Hepatic stellate cell (primary cell): ENCODE results near the gene GOPC.
"Not testable (repeated sequence)": the region's sequence is repeated elsewhere in the genome, so short reads cannot be mapped to it uniquely, and the experiment has no call there.

Experiments
- DNase-seq: peaks from one replicate; pipeline ENCODE4 v3.0.0; 2011; ENCODE audit warnings: low spot score

Gene GOPC

DNA sequence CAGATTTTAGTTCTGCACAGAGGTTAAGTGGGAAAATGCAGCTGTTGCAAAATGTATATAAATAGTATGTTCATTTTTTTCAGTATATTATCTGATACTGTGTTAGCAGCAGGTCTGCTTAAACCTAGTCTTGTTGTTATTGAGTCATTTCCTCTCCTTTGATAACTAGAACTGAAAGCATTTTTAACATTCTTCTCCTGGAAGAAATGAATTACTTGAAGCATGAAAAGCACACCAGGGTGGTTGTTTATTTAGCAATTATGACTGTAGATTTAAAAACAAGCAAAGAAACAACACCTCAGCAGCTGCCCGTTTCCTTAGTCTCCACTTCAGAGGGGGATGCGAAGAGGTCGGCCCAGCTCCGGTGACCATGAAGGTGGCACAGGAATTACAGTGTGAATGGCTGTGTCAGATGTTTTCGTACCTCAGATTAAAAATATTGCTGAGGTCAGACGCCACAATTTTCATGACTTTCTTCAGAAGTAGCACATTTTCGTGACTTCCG is 53.5 kb downstream of the GOPC start:
- DNase-seq = peak; percentile 32

DNA sequence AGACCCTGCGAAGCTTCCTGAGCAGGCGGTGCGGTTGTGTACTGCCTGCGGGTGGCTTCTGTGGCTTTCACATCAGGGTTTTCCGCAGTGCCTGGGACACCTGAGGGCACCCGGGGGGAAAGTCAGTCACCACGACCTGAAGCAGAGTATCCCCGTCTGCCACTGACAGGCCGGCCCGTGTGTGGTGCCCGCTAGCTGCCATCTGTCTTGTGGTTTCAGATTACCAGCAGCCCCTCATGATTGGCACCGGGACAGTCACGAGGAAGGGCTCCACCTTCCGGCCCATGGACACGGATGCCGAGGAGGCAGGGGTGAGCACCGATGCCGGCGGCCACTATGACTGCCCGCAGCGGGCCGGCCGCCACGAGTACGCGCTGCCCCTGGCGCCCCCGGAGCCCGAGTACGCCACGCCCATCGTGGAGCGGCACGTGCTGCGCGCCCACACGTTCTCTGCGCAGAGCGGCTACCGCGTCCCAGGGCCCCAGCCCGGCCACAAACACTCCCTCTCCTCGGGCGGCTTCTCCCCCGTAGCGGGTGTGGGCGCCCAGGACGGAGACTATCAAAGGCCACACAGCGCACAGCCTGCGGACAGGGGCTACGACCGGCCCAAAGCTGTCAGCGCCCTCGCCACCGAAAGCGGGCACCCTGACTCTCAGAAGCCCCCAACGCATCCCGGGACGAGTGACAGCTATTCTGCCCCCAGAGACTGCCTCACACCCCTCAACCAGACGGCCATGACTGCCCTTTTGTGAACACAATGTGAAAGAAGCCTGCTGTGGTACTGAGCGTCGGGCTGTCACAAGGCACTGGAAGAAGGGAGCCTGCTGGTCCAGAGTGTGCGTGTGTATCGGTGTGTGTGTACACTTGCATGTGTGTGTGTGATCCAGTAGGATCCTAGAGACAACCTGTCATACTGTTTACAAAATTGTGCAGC is 54.4 kb downstream of the GOPC start:
- DNase-seq = no peak

DNA sequence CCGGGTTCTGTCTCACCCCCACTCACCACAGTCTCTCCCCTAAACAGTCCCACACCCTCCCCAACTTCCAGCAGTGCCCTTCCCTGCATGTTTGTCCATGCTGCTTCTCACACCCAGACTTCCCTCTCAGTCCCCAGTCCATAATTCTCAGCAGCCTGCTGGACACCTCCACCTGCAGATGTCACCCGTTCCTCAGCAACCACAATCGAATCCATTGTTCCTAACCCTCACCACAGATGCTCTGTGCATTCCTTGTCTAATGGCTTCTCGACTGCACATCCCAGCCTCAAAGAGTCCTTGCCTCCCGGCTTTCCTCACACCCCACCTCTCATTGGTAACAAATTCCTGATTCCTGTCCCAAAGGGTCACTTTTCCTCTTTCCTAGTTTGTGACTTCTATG is 55.6 kb downstream of the GOPC start:
- DNase-seq = no peak

DNA sequence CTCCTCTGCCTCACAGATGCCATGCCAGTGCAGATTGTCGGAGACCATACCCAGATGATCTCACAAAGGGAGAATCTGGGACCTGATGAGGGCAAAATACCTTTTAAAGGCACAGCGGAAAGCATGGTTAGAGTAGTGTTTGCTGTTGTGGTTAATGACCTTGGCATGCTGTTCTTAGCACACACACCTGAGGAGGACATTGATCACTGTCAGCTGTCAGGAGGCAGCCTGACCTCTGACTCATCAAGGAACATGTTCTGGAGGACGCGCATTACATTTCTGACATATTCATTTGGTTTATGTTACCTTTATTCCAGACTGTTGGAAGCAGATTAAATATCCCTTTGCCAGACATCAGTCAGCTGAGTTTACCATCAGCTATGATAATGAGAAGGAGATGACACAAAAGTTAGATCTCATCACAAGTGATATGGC is 57.1 kb downstream of the GOPC start:
- DNase-seq = no peak

DNA sequence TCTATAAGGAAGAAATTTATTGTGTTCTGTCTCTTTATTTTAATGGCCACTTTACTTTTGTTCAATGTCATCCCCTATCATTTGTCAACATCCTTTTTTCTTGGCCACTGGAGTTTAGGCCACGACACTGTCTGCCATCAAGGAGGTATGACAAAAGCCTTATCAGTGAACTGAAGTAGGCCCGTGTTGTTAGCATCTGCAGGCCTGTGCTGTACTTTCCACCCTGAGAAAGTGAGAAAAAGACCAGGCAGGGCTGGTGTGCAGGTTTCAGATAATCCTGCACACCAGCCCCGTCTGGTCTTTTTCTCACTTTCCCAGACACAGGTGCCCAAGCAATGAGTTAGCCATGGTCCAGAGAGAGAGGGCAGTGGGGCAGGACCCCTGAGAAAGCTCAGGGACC is 57.6 kb downstream of the GOPC start:
- no peak for DNase-seq

DNA sequence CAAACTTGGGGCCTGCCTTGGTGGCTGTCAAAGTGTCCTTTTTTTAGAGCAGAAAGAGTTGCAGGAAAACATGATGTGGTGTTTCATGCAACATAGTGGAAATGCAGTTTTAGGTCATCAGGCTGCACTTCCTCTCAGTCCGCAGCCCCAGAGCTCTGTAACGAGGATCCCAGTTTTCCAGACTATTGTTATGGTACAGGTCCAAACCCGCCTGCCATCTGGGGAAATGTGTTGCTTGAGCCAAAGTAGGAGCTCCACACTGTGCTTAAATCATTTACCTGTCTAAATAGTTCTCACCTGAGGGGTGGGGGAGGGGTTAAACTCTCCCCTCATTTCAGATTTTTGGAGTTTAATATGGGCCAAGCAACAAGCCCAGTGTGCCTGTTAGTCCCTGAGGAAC is 59.8 kb downstream of the GOPC start:
- DNase-seq = no peak

DNA sequence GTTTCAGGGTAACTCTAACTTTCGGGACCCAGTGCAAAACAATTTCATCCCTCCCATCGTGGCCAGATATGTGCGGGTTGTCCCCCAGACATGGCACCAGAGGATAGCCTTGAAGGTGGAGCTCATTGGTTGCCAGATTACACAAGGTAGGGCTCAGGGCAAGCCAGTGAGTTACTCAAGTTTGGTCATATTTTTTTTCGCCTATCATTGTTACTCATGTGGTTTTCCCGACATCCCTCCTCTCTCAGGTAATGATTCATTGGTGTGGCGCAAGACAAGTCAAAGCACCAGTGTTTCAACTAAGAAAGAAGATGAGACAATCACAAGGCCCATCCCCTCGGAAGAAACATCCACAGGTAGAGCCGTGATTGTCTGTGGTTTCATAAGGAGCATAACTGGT is 61.6 kb downstream of the GOPC start:
- DNase-seq = no peak

DNA sequence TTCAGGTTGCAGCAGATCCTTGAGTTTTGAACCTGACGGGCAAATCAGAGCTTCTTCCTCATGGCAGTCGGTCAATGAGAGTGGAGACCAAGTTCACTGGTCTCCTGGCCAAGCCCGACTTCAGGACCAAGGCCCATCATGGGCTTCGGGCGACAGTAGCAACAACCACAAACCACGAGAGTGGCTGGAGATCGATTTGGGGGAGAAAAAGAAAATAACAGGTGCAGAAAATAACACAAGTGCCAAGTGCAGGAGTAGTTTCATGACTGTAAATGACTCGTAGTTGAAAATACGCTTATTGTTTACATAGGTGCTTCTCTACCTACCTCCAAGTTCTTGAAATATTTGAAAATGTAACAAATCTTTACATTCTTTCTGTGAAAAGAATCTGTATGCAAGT is 63.7 kb downstream of the GOPC start:
- DNase-seq = no peak

DNA sequence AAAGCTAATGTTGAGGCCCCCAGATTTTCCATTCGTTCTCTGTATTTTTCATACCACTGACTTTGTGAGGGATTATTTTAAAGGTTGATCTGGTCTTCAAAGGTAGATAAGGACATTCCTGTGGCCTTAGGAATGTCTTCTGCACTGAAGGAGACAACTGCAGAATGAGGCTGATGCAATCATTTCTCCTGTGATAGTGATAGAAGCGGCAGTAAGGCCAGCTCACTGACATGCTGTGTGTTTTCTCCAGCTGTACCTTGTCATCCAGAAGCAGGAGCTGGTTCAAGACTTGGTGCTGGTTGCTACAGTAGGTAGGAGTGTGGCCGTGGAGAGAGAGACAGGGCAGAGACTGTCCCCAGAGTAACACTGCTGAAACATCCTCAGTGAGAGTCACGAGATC is 66.0 kb downstream of the GOPC start:
- no peak for DNase-seq

DNA sequence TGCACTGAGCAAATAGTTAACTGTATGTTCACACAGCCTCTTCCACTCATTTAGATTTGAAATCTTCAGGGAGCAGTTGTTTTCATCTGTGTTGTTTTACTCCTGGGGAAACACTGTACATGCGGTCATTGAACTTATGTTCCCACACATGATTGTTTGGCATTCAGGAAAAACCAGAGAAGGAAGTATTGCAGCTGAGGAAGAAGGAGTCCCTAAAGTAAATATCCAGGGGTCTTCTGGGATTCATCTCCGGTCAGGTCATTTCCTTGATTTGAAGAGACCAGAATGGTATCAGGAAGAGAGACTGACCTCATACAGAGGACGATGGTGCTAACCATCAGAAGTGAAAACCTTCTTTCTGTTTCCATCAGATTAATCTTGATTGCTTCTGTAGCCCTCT is 67.3 kb downstream of the GOPC start:
- DNase-seq = no peak

DNA sequence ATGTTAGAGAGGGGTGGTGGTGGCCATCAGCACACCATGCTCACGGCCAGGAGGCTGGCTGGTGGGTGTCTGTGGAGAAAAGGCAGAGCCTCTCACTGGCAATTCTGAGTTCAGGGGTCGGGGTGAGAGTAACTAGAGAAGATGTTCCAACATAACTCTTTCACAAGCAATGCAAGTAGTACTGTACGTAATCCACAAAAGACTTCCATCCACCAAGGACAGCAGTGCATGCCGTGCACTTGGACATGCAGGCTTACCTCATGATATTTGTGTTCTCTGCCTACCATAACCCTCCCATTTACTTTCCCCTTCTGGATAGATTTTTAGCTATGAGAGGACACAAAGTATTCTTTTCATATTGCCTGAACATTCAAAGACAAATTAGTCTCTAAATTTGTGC is 68.5 kb downstream of the GOPC start:
- DNase-seq = no peak

DNA sequence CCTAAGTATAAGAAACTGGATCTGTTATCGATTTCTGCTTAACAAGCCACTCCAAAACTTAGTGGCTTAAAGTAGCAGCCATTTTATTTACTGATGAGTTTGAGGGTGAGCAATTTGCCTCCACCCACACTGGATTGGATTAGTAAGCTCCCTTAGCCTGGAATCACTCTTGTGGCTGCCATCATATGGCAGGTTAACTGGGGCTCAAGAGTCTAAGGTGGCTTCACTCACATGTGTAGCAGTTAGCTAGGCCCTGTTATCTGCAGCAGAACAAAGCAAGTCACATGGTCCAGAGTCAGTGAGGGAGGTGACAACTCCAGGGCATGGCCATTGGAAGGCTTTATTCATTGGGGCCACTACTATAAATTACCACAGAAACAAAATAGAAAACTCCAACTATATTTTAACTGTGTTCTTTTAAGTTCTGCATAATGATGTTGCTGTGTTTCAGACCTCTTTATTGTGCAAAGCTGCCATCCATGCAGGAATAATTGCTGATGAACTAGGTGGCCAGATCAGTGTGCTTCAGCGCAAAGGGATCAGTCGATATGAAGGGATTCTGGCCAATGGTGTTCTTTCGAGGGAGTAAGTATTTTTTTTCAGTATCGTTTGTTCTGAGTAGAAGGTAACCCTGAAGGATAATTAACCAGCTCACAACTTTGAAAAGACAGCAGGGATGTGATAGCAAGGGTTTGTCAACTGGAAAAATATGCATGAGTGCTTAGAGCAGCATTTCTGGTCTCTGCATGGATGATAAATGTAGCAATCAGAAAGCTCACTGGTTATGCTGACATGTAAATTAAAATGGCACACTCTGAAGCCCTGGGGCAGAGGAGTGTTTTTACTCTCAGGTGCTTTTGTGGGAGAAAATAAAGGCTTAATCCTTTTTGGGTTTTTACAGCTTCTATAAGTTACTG is 70.2 kb downstream of the GOPC start:
- no peak for DNase-seq

DNA sequence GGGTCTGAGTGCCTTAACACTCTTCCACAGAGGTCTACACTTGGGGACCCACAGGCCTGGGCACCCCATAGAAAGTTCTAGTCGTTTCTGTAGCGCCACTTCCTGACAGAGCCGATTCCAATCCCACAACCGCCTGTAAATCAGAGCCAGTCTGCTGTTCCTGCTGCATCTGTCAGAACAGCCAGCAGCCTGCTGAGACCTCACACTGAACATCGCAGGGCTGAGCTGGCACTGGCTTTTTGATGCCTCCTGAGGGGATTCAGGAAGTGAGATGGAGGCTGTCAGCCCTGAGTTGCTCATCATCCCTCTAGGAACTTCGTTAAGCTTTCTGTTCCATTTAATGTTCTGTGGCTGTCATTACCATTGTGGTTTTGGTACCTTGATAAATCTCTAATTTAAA is 71.0 kb downstream of the GOPC start:
- DNase-seq = no peak

DNA sequence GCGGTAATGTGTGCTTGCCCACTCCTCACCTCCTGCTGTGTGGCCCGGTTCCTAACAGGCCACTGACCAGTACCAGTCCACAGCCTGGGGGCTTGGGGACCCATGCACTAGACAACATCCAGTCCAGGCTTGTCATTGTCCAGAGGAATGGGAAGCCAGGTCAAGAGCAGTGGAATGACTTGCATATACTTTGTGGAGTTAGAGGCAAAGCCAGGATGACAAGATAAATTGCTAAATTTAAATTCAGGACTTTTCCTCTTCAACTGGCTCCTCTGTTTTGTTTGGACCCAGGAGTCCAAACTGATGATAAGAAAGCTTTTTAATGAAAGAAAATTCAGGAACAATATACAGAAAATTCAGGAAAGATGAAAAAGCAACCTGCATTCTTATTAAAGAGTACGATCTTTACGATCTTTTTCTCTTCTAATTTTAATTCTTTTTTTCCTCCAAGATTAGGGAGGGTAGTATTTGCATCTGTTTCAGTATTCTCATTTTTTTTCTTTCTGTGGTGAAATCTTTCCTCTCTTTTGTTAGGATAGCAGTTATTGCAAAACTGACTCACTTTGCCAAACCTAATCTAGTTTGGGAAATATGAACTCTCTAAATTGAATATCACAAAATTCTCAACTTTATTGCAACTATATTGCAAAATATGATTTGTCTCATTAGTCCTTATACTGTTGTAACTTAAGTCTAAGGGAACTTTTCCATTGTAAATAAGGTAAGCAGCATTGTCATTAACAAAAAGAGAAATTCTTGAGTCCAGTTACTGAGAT is 71.7 kb downstream of the GOPC start:
- DNase-seq = no peak

DNA sequence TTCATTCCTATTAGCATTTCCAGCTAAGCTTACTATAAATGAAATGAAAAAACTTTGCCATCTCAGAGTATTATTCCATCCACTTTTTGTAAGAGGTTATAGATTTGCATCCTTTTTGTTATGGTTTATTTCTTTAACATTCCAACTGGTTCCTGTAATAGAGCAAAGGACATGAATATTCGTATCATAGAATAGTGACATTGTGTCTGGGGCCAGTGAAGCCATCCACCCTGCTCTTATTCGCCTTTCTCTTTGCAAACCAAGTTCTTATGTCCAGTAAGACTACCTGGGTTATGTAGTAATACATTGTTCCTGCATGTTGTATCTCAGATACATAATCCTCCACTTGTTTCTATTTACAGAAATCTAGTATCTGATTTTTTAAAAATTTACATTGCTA is 76.7 kb downstream of the GOPC start:
- no peak for DNase-seq

DNA sequence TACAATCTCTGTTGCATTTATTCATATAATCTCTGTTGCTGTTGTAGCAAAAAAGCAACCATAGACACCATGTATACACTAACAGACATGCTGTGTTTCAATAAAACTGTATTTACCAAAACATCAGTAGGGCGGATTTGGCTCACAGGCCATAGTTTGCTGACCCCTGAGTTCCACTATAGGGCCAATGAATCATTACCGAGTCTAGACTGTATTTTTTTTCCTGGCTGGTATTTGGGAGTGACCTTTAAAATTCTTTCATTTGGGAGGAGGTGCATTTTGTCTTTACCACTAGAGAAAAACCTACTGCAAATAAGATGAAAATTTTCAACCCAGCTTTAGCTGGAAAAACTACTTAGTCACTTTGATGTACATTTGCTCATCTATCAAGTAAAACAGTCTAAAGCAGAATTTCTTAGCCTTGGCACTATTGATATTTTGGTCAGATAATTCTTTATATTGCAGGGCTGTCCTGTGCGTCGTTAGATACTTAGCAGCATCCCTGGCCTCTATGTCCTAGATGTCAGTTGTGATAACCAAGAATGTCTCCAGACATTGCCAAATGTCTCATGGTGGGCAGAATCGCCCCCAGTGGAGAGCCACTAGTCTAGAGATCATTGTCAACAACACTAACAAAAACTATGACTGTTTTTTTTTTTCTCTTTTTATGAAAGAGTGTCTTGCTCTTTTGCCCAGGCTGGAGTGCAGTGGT is 80.4 kb downstream of the GOPC start:
- no peak for DNase-seq

DNA sequence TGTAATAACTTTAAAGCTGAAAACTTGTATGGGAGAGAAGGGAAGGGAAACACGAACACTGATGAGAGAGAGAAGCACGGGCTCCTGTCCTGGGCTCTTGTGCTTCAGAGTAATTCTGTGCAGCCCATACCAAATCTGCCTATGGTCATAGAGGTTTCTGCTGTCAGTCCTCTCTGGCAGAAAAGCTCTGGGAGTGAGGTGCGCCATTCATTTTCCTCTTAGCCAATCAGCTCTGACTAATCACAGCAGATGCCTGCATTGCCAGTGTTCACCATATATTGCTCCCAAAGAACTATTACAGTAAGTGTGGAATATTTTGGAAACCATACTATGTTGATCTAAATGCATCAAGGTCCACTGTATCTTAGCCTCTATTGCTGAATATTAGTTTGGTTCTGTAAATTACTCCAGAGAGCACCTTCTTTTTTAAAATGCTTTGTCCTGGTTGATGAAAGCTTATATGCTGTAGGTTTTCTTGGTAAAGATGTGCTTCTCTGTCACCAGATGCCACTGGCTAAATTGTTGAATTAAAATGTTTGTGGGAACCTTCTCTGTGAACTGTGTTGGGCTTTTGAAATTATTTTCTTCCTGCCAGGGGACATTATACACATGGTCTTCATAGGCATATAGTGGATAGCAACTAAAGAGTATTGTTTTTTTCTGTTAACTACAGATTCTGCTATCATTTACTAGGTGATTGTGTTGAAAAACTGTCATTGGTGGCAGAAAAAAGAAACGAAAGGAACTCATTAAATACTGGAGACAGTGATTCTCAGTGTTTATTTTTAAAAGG is 81.5 kb downstream of the GOPC start:
- no peak for DNase-seq

DNA sequence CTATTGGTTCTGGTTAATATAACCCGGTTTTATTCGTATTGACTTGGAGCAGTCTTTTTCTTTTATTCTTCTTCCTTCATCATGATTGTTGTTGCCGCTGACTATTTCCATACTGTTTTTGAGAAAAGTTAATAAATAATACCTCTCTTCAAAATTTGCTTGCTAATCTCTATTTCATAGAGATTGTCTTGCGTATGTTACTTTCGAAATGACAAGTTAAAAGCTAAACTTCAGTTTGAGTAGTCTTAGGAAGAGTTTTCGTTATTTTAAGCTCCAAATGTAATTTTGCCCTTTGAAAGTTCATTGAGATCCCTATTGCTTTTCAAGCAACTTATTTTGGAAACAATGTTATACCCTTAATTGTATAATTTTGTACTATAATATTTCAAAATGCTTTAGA is 83.4 kb downstream of the GOPC start:
- no peak for DNase-seq

DNA sequence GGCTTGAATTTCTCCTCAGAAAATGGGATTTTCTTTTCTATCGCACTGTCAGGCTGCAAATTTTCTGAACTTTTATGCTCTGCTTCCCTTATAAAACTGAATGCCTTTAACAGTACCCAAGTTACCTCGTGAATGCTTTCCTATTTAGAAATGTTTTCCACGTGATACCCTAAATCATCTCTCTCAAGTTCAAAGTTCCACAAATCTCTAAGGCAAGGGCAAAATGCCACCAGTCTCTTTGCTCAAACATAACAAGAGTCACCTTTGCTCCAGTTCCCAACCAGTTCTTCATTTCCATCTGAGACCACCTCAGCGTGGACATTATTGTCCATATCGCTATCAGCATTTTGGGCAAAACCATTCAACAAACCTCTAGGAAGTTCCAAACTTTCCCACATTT is 84.3 kb downstream of the GOPC start:
- DNase-seq = not testable (repeated sequence)

DNA sequence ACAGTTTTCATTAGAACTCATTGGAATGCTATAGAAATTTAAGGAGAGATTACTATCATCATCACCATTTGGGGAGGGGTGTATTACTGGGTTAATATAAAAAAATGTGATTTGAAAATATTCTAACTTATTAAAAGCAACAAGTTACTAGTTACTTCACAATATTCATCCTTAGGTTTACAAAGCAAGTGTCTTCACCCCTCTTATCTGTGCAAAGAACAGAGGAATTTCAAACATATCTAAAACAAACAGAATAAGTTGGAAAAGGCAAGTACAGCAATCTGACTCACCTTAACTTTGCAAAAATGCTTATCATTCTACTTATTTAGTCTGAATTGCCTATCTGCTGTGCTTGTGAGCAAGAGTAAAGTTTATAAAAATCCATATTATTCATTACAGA is 87.0 kb downstream of the GOPC start:
- DNase-seq = no peak

DNA sequence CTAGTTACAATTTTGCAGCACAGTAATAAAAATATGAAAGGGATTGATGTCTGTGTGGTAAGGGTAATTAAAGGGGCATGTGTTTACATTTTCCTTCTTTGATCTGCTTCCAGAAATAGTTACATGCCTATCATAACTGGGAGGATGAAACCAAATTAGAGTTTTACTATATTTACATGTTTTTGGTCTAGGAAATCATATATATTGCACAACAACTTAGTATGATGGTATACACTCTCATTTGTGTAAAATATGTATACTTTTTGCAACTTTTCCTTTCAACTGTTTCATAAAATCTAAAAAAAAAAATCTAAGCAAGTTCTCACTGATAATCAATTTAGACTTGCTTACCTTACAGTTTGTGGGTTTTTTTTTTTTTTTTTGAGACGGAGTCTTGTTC is 87.7 kb downstream of the GOPC start:
- no peak for DNase-seq
